ENCODE data around the gene EPB41L5. TPM values are rescaled to one million over a fixed set of nuclear protein-coding genes. Genes with fewer than 3 reads are reported as not detected.

Gene EPB41L5
- total RNA-seq, 4 donors from 2014 or later, result 13.7 to 49.7 (median 21.1) TPM

DNA sequence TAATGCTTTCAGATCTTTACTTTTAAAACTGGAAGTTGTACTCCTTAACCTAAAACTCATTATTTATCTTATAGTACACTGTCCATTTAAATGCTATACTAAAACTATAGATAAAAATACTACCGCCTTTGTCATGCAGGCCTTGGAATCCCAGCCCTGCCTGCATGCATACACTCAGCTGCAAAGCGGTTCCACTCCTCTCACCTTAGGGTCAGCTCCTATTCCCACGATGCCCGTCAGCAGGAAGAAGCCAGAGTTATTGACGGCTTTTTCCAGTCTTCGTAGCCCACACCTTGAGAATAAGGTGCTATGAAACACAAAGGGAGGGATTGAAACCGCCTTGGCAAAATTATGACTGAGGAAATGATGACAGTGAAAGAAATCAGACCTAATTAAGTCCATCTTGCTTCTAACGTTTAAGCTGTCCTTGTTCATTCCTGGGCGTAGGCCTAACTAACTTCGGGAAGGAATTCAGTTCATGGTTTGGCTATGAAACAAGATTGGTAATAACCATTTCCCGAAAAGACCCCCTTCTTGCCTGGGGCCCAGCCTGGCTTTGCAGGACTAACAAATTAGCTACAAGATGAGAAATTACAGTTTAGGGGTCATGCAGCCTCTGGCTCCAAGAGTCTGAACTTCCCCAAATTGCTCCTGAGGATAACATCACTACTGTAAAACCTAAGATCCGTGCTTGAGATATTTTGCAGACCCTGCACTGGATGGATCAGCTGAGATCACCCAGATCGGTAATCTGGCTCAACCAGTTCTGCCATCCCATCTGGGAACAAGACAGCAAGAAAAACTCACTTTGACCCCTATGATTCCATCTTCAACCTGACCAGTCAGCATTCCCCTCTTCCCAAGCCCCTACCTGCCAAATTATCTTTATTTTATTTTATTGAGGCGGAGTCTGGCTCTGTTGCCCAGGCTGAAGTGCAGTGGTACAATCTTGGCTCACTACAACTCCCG is 17.1 kb downstream of the EPB41L5 start:
- Histone ChIP-seq H3K27ac (no peak overlapping the region), H3K4me1 (no peaks in the 10 kb centered on the region), H3K9me3 (no peaks in the 10 kb centered on the region), H3K4me3 (no peak overlapping the region), H3K27me3 (no peaks in the 10 kb centered on the region), H3K36me3 (peaks cover 0 to under 1% of the 10 kb centered on the region in 2 donors)
- TF ChIP-seq POLR2AphosphoS5 (IDR thresholded peaks at IDR 0.05) (no peak), POLR2A (IDR thresholded peaks at IDR 0.05) (no peak), EP300 (IDR thresholded peaks at IDR 0.05) (no peak)
- TF ChIP-seq, protein P1, sequence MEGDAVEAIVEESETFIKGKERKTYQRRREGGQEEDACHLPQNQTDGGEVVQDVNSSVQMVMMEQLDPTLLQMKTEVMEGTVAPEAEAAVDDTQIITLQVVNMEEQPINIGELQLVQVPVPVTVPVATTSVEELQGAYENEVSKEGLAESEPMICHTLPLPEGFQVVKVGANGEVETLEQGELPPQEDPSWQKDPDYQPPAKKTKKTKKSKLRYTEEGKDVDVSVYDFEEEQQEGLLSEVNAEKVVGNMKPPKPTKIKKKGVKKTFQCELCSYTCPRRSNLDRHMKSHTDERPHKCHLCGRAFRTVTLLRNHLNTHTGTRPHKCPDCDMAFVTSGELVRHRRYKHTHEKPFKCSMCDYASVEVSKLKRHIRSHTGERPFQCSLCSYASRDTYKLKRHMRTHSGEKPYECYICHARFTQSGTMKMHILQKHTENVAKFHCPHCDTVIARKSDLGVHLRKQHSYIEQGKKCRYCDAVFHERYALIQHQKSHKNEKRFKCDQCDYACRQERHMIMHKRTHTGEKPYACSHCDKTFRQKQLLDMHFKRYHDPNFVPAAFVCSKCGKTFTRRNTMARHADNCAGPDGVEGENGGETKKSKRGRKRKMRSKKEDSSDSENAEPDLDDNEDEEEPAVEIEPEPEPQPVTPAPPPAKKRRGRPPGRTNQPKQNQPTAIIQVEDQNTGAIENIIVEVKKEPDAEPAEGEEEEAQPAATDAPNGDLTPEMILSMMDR (IDR thresholded peaks at IDR 0.05), result no peak
- 82 to 91% methylated on average over 9 to 10 of the region's 15 CpGs for WGBS, 2 donors (ENCODE audit: low coverage in 1 of 2)
- no peak for ATAC-seq

DNA sequence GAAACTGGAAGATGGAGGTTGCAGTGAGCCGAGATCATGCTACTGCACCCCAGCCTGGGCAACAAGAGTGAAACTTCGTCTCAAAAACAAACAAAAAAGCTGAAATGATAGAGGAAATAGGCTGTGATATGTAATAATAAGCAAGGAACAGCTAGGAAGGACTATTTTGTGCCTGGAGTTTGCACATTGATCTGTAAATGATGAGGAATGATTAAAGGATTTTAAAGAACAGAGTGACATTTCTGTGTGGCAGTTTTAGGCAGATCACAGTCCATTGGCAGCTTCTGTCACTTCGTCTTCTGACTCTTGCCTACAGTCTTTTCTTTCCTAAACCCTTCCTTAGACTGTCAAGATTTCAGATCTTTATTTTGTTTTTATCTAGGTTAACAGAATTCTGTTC is 19.4 kb downstream of the EPB41L5 start:
- no peaks in the 10 kb centered on the region for H3K27me3 ChIP-seq
- H3K36me3 ChIP-seq, result no peaks in the 10 kb centered on the region
- no peaks in the 10 kb centered on the region for H3K4me1 ChIP-seq
- no peak overlapping the region for H3K4me3 ChIP-seq
- H3K27ac ChIP-seq, result no peak overlapping the region
- no peak for ATAC-seq
- no peaks in the 10 kb centered on the region for H3K9me3 ChIP-seq
- TF ChIP-seq POLR2AphosphoS5 (IDR thresholded peaks at IDR 0.05), result no peak
- no peak for TF ChIP-seq EP300 (IDR thresholded peaks at IDR 0.05)
- no peak for TF ChIP-seq POLR2A (IDR thresholded peaks at IDR 0.05)
- TF ChIP-seq, protein P1 (IDR thresholded peaks at IDR 0.05), result no peak
- 87 to 93% methylated on average over 3 of the region's 3 CpGs for WGBS, 2 donors (ENCODE audit: low coverage in 1 of 2)

DNA sequence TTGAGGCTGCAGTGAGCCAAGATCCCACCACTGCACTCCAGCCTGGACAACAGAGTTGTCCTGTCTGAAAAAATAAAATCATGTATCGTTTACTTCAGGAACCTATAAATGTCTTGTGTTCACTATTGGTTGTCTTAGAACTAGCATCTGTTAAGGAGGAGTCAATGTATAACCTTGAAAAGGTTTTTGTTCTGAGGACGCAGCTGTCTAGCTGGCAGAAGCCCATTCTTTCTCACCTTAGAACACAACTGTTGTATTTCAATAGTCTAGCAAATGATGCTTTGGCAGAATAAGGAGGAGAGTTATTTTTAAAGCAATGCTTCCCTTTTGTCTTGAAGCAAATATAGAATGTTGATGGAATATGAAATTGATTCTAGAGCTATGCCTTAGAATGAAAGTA is 21.1 kb downstream of the EPB41L5 start:
- TF ChIP-seq POLR2AphosphoS5 (IDR thresholded peaks at IDR 0.05) (no peak), EP300 (IDR thresholded peaks at IDR 0.05) (no peak), POLR2A (IDR thresholded peaks at IDR 0.05) (no peak)
- TF ChIP-seq, protein P1 (IDR thresholded peaks at IDR 0.05), result no peak
- Histone ChIP-seq H3K9me3 (no peaks in the 10 kb centered on the region), H3K36me3 (no peaks in the 10 kb centered on the region), H3K4me1 (no peaks in the 10 kb centered on the region), H3K4me3 (no peak overlapping the region), H3K27ac (no peak overlapping the region), H3K27me3 (no peaks in the 10 kb centered on the region)
- WGBS, 2 donors (ENCODE audit: low coverage in 1 of 2), result 41 to 81% methylated on average over 2 of the region's 2 CpGs
- ATAC-seq, result no peak

DNA sequence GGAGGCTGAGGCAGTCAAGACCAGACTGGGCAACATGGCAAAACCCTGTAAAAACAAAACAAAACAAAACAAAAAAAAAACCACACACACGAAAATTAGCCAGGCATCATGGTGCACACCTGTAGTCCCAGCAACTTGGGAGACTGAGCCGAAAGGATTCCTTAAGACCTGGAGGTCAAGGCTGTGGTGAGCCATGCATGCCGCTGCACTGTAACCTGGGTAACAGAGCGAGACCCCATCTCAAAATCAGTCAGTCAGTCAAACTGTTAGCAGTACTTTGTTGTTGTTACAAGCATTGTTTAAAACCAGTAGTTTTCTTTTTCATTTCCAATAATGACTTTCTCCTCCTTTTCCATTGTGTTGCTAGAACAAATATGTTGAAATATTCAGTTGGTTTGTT is 21.7 kb downstream of the EPB41L5 start:
- WGBS, 2 donors (ENCODE audit: low coverage in 1 of 2), result 88 to 100% methylated on average over 1 to 4 of the region's 4 CpGs
- TF ChIP-seq POLR2A (IDR thresholded peaks at IDR 0.05), result no peak
- TF ChIP-seq, protein P1 (IDR thresholded peaks at IDR 0.05), result no peak
- no peak for TF ChIP-seq POLR2AphosphoS5 (IDR thresholded peaks at IDR 0.05)
- no peak for TF ChIP-seq EP300 (IDR thresholded peaks at IDR 0.05)
- Histone ChIP-seq H3K36me3 (no peaks in the 10 kb centered on the region), H3K4me3 (no peak overlapping the region), H3K4me1 (no peaks in the 10 kb centered on the region), H3K9me3 (no peaks in the 10 kb centered on the region), H3K27ac (no peak overlapping the region), H3K27me3 (no peaks in the 10 kb centered on the region)
- no peak for ATAC-seq

DNA sequence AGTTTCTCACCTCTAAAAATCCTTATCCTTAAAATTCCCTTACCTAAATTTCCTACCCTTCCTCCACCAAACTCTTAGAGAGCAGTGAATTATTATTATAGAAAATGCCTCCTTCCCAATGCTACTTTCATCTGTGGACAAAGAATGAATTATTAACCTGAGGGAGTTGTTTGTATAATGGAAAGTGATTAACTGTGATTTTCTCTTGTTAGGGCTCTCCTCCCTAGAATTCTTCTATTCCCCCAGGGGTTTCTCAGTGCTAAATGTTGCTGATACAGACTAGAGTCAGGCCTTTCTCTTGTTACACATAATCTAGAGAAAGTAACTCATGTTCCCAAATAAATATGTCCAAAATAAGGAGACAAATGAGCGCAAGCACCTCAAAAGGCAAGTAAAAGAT is 23.3 kb downstream of the EPB41L5 start:
- no peak for ATAC-seq
- H3K36me3 ChIP-seq, result no peaks in the 10 kb centered on the region

More for the DNA sequence above, 23.3 kb downstream of the EPB41L5 start:
- H3K4me1 ChIP-seq, result no peaks in the 10 kb centered on the region
- WGBS, 2 donors (ENCODE audit: low coverage in 1 of 2), result 100% methylated on average over 1 of the region's 1 CpG
- no peak overlapping the region for H3K4me3 ChIP-seq
- no peaks in the 10 kb centered on the region for H3K9me3 ChIP-seq
- TF ChIP-seq, protein P1 (IDR thresholded peaks at IDR 0.05), result no peak
- TF ChIP-seq POLR2A (IDR thresholded peaks at IDR 0.05), result no peak
- TF ChIP-seq EP300 (IDR thresholded peaks at IDR 0.05), result no peak
- no peak for TF ChIP-seq POLR2AphosphoS5 (IDR thresholded peaks at IDR 0.05)
- no peaks in the 10 kb centered on the region for H3K27me3 ChIP-seq
- no peak overlapping the region for H3K27ac ChIP-seq
